NOMO-1 treated with dmso at 0.1 percent for 144 hours (cell line): ENCODE results near the gene COL5A1.

Experiments used
- DNase-seq: peaks from one replicate; lab custom pipeline; 2025; ENCODE audit not compliant: unreplicated experiment; lab: John Stamatoyannopoulos, UW

COL5A1 gene

DNA sequence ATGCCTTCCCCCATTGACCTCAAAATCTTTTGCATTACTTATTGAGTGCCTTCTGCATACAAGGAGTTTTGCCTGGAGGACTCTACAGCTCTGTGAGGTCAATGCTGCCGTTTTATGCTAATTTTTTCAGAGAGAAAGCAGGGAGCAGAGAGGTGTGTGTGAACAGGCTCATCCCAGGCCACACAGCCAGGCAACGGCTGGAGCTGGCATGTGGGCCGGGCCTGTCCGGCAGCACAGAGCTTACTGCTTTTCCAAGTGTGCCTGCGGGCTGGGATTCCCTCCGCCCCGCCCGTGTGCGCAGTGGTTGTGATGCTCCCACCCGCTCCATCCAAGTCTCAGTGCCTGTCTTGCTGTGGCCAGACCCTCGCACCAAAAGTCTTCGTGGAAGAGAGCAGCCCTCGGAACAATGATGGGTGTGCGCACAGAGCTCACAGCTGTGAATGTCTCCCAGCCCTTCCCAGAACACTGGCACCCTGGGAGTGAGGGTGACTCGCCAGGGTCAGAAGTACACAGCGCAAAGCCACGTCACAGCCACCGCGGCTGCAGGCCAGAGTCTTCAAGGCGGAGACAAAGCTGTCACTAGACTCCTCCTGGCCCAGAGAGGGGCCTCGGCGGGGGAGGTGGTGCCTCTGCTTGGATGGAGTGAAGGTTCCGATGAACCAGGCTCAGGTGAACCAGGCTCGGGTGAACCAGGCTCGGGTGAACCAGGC is 82.8 kb downstream of the COL5A1 start:
- no peak for DNase-seq

GRCh38 chr9:134724912-134725604 is 83.5 kb downstream of the COL5A1 start:
- DNase-seq: no peak

DNA sequence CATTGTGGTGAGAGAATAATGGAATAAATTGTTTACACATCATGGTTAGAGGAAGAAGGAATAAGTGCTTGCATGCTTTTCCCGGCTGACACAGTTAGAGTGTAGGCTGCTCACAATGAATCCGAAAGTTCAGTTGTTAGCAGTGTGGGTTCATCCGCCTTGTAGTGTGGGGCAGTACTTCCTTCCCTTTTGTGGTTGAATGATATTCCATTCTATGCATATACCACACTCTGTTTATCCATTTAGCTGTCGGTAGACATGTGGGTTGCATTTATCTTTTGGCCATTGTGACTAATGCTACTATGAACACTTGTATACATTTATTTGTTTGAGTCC is 84.0 kb downstream of the COL5A1 start:
- DNase-seq: peak; percentile 42

GRCh38 chr9:134726026-134726721 is 84.6 kb downstream of the COL5A1 start:
- no peak for DNase-seq

GRCh38 chr9:134726722-134727034 is 85.1 kb downstream of the COL5A1 start:
- no peak for DNase-seq

DNA sequence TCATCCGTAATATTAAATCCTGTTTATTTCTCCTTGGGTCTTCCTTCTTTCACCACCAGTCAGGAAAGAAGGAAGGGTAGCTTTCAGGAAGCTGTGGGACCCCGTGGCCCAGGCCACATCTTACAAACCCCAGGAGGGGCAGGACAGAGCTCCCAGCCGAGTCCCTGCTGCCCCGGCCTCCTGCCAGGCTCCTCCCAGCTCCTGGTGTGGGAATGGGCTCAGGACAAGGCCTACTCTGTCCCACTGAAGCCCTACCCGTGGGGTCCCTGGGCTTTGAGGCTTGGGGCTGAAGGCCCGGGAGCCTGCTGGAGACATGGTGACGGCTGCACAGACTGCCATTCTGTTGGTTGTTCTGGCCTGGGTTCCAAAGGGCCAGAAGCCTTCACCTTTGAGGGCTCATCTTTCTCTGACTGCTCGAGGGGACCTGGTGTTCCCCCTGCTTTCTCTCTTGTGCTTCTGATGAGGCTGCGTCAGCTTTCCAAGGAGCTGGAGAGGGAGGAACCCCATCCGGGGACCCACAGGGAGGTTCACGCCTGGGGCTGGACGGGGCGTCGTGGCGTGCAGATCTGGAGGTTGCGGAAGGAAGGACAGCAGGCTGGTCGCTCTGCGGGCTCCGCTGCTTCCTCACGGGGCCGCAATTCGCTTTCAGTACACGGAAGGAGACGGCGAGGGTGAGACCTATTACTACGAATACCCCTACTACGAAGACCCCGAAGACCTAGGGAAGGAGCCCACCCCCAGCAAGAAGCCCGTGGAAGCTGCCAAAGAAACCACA is 86.6 kb downstream of the COL5A1 start:
- DNase-seq: no peak

- no peak for DNase-seq
Measured at GRCh38 chr9:134728801-134729495, 87.3 kb downstream of the COL5A1 start.

DNA sequence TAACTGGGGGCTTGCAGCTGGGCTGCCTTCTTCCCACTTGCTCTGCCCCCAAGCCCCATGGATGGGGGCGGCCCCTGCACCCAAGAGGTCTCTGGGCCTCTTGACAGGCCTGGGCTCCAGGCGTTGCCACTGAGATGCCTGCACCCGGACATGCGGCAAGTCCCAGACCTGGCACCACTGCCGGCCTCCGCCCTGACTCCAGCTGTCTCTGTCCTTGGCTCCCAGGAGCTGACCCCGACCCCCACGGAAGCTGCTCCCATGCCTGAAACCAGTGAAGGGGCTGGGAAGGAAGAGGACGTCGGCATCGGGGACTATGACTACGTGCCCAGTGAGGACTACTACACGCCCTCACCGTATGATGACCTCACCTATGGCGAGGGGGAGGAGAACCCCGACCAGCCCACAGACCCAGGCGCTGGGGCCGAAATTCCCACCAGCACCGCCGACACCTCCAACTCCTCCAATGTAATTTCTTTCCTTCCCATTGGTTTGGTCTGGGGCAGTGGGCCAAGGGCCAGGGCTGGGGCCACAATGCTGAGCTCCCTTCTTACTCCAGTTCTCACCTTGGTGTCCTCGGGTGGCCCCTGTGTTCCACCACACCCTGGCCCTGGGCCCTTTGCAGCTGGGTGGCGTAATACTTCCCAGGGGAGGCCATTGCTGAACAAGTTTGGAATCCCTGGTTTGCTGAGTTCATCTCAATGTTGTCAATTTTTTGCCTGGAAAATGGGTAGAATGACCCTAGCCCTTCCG is 88.6 kb downstream of the COL5A1 start:
- DNase-seq: no peak

DNA sequence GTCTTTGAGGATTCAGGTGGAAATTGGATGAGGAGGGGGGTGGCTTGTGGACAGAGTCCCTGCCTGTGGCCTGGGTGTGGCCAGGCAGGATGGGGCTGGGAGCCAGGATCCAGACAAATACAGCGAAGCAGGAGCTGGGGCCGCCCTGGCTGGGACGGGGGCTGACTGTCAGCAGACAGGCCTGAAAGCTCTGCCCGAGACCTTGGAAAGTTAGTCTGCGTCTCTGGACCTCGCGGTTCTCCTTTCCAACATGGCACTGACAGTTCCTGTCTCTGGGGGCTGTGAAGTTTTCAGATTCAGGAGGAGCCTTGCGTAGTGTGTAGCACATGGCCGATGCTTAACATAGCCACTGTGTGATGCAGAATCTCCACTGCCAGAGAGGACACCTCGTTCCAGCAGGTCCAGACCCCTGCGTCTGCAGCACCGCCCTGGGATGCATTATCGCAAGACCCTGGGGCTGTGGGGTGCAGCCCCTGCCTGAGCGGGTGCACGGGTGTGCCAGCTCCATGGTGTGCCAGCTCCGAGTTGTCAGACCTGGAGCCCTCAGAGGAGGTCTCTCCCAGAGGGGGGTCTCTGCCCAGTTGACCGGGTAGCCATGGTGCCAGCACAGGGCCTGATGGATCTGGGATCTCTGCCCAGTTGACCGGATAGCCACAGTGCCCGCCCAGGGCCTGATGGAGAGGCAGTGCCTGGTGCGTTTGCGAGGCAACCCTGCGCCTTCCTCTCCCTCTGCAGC is 89.3 kb downstream of the COL5A1 start:
- DNase-seq: no peak

DNA sequence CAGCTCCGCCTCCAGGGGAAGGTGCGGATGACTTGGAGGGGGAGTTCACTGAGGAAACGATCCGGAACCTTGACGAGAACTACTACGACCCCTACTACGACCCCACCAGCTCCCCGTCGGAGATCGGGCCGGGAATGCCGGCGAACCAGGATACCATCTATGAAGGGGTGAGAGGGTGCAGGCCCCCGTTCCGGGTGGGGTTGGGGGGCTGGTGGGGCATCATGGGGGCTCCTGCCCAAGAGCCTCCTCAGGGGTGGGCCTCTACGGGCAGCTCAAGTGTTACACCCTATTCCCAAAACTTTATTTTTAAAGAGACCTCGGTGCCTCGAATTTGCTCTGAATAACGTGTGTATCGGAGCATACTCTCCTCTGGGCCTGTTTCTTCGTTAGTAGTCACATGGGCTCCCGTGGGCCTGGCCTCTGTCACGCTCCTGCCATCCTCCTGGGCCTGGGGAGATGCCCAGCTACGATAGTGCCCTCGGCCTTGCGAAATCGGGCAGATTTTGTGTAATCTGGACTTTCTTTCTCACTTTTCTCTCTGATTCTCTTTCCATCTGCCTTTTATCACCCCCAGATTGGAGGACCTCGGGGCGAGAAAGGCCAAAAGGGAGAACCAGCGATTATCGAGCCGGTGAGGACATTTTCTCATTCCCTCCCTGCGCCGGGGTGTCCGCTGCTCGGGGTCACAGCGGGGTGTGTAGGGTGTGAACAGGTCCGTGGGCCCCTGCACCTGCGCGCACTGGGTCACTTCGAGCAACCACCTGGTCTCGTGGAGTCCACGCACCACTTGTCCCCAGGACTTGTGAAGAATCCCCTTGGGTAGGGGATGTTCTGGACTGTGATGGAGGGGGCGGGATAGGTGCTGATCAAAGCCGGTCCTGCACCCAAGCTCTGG is 90.1 kb downstream of the COL5A1 start:
- DNase-seq: no peak

DNA sequence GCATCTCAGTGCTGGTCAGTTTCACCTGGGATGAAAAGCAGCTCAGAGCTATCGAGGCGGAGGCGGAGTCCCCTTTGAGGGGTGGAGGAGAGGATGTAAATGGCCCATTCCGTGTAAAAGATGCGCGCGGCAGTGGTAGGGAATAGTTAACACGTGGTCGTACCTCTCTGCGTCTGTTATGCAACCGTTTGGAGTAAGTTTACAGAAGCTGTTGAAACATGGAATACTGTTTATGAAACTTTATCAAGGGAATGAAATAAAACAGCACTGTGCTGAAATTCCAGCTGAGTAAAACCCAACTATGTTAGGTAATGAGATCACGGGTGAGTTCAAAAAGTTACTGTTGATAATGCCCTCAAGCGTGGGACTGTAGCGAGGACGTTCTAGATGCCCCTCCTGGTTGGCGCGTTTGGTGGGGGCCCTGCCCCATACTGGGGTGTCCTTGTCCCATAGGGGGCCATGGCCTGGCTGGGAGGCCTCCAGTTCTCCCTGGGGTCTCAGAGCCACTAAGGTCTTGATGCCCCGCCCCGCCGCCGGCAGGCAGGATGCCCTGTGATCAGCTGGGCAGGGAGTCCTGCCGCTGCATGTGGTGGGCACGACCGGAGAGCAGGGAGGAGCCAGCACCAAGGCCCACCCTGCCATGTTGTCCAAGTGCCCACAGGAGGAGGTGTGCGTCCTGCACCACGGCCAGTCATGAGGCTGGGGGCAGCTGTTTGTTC is 90.9 kb downstream of the COL5A1 start:
- no peak for DNase-seq

DNA sequence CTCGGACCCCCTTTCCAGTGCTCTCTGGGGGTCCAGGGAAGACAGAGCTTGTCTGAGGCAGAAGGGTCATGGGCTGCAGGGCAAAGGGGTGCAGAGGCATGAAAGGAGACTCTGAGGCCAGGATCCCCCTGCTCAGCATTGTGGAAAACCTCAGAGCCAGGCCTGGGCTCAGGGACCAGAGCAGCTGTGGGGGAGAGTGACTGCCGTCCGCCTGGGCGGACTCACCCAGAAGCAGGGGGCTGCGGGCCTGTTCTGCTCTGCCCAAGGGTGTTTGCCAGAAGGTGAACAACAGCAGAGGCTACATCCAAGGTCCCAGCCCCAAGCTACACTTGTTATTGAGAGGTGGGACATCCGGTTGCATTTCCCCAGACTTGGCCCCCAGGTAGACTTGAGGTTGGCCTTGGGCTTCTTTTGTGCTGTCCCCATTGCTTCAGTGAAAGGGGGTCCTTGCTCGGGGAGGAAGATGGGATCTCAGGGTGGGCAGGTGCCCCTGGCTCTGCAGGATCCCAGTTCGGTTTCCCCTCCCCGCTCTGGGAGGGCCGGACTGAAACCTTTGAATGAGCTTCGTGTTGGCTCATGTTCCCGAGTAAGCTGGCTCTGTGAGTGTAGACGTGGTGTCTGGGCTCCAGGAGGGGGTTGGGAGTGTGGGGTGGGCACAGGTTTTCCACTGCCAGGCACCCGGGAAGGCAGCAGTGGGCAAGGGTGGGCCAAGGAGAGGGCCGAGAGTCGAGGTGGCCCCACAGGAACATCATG is 92.1 kb downstream of the COL5A1 start:
- no peak for DNase-seq

DNA sequence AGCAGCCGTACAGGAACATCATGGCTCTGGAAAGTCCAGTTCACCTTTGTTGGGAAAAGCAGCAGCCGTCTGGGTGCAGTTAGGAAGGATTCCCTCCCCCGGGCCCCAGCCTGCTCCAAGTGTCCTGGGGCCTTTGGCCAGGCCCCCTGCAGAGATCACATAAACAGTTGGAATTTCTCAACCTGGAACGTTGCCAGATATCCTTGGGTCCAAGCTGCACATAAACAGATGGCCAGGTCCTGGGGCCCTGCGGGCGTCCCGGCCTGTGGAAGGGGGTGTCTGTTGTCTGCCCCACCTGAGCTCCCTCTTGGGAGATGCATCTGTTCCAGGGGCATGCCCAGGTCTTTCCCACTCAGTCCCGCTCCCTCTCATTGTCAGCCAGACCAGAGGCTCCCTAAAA is 92.7 kb downstream of the COL5A1 start:
- DNase-seq: no peak

GRCh38 chr9:134735441-134736175 is 94.0 kb downstream of the COL5A1 start:
- no peak for DNase-seq

- no peak for DNase-seq
Measured at GRCh38 chr9:134736791-134737497, 95.3 kb downstream of the COL5A1 start.
